Subcutaneous adipose tissue (tissue), 4 donors: ENCODE results near the gene KCTD12. TPM values are rescaled to one million over a fixed set of nuclear protein-coding genes. Genes with fewer than 3 reads are reported as not detected.

Source experiments
- CTCF ChIP-seq: fragments of 450-650 bp; IDR thresholded peaks from one replicate; pipeline ENCODE4 v1.5.1; 2016; ENCODE audit warnings: low read depth, mild to moderate bottlenecking, control low read depth, antibody characterized with exemption, moderate library complexity
- total RNA-seq, 4 donors: library from RNA; depleted of rRNA; stranded (reverse); fragments of >200 nt; gene quantifications; one replicate each; pipeline ENCODE4 v1.1.0, GENCODE V29; 2016

The KCTD12 gene
- total RNA-seq, 4 donors from 2014 or later, result 114 to 211 (median 151) TPM

GRCh38 chr13:76885203-76886004, 801 bp downstream of the KCTD12 start:
- no peak for TF ChIP-seq CTCF

GRCh38 chr13:76884907-76885202, 1.4 kb downstream of the KCTD12 start:
- TF ChIP-seq CTCF, result no peak

DNA sequence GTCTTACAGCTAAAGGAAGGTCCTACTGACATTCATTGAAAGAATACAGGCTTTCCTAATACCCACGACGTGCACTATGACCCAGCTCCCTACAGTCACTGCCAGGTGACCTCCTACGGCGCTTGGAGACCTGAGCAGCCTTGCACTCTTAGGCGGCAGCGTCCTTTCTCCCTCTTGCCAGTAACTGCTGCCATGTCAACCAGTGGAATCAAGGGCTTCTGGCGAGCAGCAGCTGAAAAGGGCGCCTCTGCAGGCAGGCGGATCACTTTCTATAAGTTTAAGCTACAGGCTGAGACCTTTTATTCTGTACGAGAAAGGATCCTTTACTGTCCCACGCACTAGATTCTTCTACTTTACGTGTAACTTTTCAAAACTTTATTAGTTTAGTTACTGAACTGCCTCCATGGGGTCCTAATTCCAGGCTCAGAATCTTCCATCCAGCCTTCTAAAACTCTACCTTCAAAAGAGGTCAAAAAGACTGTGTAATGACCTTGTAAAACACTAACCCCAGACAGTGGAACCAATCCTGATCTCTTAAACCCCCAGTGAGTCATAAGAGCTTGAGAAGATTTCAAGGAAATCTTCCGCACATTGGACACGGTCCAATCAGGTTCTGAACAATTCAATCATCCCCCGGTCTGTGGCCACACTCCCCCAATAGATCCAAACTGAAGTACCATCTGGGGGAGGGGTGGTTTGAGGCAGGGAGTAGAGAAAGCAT, 1.9 kb downstream of the KCTD12 start:
- no peak for TF ChIP-seq CTCF

DNA sequence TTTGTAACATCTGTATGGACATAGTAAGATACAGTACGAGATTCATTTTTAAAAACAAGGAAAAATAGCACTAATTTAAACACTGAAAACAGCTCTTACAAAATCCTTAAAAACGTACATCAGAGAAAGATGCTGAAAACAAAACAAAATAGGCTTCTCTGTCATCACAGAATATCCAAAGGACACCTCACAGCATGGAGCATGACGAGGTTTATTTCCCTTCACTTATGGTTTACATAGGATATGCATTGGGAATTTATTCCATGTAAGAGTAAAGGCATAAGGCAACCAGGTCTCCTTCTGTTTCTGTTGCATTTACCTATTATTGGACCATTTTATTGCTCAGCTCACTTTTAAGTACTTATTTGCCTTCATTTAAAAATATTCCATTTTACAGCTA, 3.0 kb downstream of the KCTD12 start:
- TF ChIP-seq CTCF, result no peak

GRCh38 chr13:76882431-76882830, 3.8 kb downstream of the KCTD12 start:
- no peak for TF ChIP-seq CTCF

DNA sequence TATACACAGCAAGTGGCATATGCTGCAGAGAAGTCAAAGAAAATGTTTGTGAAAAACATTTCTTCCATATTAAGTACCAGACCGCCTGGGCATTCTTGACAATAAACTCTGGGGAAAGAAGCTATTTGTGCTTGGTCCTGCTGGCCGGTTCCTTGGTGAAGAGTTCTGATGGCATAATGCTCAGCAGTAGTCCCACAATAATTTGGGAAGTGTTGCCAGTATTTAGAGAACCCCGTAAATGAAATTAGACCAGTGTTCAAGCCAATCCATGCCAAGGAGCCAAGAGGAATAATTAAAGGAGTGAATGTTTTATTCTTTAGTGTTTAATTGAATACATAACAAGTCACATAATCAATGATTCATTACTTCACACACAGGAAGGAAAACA, 6.3 kb downstream of the KCTD12 start:
- TF ChIP-seq CTCF, result no peak

- TF ChIP-seq CTCF, result no peak
Observed at GRCh38 chr13:76879203-76879882, 6.9 kb downstream of the KCTD12 start.
